ENCODE data around the gene DGKH.

DGKH gene

GRCh38 chr13:42190529-42190928 is 142.1 kb downstream of the DGKH start:
- peaks cover 39% of the 10 kb centered on the region for H3K36me3 ChIP-seq (replicated peaks)
- in situ Hi-C loops (cut with HindIII; ENCODE audit: low pct_ligation_motif_present, low sequenced_read_pairs): no loop called here

GRCh38 chr13:42211704-42212464 is 163.4 kb downstream of the DGKH start:
- in situ Hi-C loops (cut with HindIII; ENCODE audit: low pct_ligation_motif_present, low sequenced_read_pairs): no loop called here
- peaks cover 33% of the 10 kb centered on the region for H3K36me3 ChIP-seq (replicated peaks)
- no peak overlapping the region for H3K4me3 ChIP-seq (ENCODE audit: low read depth, low read length)
- H3K27ac ChIP-seq: peak overlapping the region; percentile 39
- no peaks in the 10 kb centered on the region for H3K27me3 ChIP-seq (replicated peaks)
- TF ChIP-seq CTCF (IDR thresholded peaks at IDR 0.05; ENCODE audit: low read depth, low read length, missing control alignments): no peak
- peak; percentile 61 for DNase-seq

More at GRCh38 chr13:42190529-42190928, 142.1 kb downstream of the DGKH start:
- TF ChIP-seq CTCF (IDR thresholded peaks at IDR 0.05; ENCODE audit: low read depth, low read length, missing control alignments): no peak
- Histone ChIP-seq H3K27me3 (replicated peaks) (no peaks in the 10 kb centered on the region), H3K4me3 (ENCODE audit: low read depth, low read length) (no peak overlapping the region), H3K27ac (no peak overlapping the region)
- DNase-seq: no peak

GRCh38 chr13:42214446-42214845 is 166.0 kb downstream of the DGKH start:
- no peak overlapping the region for H3K4me3 ChIP-seq (ENCODE audit: low read depth, low read length)
- TF ChIP-seq CTCF (IDR thresholded peaks at IDR 0.05; ENCODE audit: low read depth, low read length, missing control alignments): no peak
- no peak for DNase-seq
- H3K36me3 ChIP-seq (replicated peaks): peaks cover 33% of the 10 kb centered on the region
- H3K27ac ChIP-seq: no peak overlapping the region
- in situ Hi-C loops (cut with HindIII; ENCODE audit: low pct_ligation_motif_present, low sequenced_read_pairs): no loop called here
- no peaks in the 10 kb centered on the region for H3K27me3 ChIP-seq (replicated peaks)

DNA sequence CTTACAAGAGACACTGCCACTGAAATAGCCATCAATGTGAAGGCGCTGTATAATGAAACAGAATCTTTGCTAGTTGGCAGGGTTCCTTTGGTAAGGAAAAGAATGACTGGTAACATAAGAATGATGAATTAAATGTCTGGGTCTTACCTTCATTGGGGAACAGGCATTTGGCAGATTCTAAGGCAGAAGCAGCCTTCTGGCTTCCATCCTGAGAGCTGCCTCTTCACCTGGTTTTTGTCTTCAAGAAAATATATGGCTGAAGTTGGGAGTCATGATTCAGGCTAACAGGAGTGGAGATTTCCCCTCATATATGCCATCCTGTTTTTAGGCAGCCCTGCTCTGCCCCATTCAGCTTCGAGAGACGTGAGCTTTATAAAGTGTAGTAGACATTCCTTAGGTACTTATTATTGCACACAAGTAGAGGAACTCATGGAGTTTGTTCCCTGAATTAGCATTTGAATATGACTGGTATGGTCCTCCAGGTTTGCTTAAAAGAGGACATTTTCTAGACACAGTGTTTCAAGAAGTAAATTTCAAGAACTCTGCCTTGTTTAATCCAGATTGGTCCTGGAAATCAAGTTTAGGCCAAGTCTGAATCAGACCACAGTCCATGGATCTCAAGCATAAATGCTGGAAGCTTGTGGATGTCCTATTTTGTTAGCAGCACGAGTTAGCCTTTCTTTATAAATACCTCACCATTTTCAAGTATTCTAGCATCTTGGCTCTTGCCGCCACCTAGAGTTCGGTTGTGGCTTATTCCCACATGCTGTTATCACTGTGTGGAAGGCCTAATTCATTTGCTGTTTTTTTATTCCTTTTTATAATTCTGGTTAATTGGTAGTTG is 167.4 kb downstream of the DGKH start:
- DNase-seq: peak; percentile 38
- Histone ChIP-seq H3K4me3 (ENCODE audit: low read depth, low read length) (no peak overlapping the region), H3K27ac (no peak overlapping the region), H3K36me3 (replicated peaks) (peaks cover 42% of the 10 kb centered on the region), H3K27me3 (replicated peaks) (no peaks in the 10 kb centered on the region)
- in situ Hi-C loops (cut with HindIII; ENCODE audit: low pct_ligation_motif_present, low sequenced_read_pairs): no loop called here
- peak; percentile 74 for TF ChIP-seq CTCF (IDR thresholded peaks at IDR 0.05; ENCODE audit: low read depth, low read length, missing control alignments)

GRCh38 chr13:42216422-42216735 is 167.9 kb downstream of the DGKH start:
- no peak overlapping the region for H3K27ac ChIP-seq
- in situ Hi-C loops (cut with HindIII; ENCODE audit: low pct_ligation_motif_present, low sequenced_read_pairs): no loop called here
- H3K4me3 ChIP-seq (ENCODE audit: low read depth, low read length): no peak overlapping the region
- no peaks in the 10 kb centered on the region for H3K27me3 ChIP-seq (replicated peaks)
- no peak for TF ChIP-seq CTCF (IDR thresholded peaks at IDR 0.05; ENCODE audit: low read depth, low read length, missing control alignments)
- no peak for DNase-seq
- H3K36me3 ChIP-seq (replicated peaks): peaks cover 42% of the 10 kb centered on the region

Measured in brain microvascular endothelial cell (primary cell).